Medulla oblongata (tissue), 1 donor: ENCODE measurements around the gene TOMT.

Source experiments
- DNase-seq: peaks from one replicate; pipeline ENCODE4 v3.0.0-alpha.2; 2015; ENCODE audit errors: extremely low spot score

TOMT gene, protein sequence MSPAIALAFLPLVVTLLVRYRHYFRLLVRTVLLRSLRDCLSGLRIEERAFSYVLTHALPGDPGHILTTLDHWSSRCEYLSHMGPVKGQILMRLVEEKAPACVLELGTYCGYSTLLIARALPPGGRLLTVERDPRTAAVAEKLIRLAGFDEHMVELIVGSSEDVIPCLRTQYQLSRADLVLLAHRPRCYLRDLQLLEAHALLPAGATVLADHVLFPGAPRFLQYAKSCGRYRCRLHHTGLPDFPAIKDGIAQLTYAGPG

DNA sequence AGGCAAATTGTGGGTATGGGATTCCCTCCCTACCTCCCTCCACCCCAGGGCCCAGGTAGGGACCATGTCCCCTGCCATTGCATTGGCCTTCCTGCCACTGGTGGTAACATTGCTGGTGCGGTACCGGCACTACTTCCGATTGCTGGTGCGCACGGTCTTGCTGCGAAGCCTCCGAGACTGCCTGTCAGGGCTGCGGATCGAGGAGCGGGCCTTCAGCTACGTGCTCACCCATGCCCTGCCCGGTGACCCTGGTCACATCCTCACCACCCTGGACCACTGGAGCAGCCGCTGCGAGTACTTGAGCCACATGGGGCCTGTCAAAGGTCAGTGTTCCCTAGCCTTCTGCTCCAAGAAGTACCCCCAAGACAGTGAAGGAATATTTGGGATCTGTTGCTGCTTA lies at the start of gene TOMT:
TSS of gene TOMT (plus strand) at position 37 of the 400 bp plus-strand sequence. CDS start at position 65, 28 bp downstream.
- DNase-seq, result no peak

- DNase-seq, result no peak
Measured at GRCh38 chr11:72058416-72059034, 47.2 kb upstream of the TOMT start.

GRCh38 chr11:72061739-72062396 lies 43.9 kb upstream of the TOMT start:
- DNase-seq, result no peak

DNA sequence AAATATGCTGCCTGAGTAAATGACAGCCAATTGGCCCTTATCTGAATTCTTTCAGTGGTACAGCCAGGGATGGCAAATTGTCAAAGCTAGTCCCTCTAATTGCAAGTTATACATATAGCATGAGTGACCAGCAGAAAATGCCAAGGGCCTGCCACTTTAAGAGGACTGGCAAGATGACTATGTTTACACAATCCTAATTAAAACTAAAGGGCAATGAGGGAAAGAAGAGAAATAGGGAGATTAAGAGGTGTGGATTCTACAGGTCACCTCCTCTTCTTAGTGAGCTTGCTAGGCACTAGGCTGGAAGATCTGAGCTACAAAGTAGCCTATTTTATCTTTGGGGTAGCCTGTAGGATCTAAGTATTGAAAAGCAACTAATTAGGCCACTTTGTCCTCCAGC lies 38.9 kb upstream of the TOMT start:
- no peak for DNase-seq

- no peak for DNase-seq
Measured at GRCh38 chr11:72067266-72067665, 38.5 kb upstream of the TOMT start.

DNA sequence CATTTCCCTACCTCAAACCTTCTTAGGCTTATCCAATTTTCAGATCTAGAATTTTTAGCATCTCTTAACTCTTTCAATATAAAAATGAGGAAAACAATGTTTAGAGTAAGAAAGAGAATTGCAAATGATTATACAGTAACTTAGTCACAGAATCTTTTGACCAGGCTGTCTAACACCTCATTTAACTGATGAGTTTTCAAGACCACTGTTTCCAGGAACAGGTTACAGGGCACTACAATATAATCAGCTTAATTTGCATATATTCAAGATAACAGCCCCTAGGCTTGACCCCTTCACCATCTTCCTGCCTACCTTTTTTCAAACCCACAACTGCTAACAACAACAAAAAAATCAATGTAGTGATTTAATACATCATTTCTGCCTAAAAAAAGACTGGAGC lies 38.0 kb upstream of the TOMT start:
- DNase-seq, result no peak

- no peak for DNase-seq
Measured at GRCh38 chr11:72069200-72069599, 36.5 kb upstream of the TOMT start.

GRCh38 chr11:72069787-72070251 lies 35.9 kb upstream of the TOMT start:
- DNase-seq, result peak; percentile 80

DNA sequence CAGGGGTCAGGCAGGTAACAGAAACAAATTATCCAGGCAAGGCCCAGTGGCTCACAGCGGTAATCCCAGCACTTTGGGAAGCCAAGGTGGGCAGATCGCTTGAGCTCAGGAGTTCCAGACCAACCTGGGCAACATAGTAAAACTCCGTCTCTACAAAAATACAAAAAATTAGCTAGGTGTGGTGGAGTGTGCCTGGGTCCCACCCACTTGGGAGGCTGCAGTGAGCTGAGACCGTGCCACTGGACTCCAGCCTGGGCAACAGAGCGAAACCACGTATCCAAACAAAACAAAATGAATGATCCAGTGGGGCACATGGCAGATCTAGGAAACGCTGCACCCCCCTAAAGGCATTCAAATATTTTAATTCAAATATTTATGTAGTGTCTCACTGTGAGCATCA lies 35.2 kb upstream of the TOMT start:
- DNase-seq, result no peak

DNA sequence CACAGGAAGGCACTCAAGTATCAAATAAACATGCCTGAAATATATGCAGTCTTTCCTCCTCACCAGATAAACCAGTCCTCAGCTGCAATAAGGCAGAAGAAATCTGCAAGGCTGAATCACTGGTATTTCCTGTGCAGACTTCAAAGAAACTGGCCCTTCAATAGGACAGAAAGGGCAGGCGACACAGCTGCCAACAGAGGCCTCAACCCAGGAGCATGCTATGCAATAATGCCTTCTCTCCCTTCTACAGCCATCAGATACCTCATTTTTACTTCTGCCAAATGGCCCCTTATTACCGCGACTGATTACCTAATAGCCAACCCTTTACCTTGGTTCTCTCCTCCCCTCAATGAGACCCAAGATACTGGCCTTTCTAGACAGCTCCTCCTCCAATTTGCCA lies 33.4 kb upstream of the TOMT start:
- DNase-seq, result no peak

DNA sequence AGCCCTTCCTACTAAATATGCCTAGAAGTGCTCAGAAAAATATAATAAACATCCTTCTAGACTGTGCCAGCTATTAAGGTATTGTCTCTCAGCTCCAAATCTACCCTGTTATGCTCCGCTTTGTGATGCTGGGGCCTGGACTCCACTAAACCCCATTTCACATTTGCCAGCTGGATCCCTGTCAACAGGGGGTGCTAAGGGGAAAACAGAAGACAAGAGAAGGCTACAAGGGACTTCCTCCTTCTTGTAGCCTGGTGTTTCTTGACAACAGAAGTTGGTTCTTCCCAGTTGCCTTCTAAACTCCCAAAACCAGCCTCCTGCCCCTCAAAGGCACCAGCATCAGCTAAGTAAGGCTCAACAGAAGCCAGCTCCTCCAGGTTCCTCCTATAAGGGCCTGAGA lies 30.6 kb upstream of the TOMT start:
- DNase-seq, result peak; percentile 63

- DNase-seq, result no peak
Measured at GRCh38 chr11:72075756-72076155, 30.0 kb upstream of the TOMT start.

GRCh38 chr11:72078477-72078876 lies 27.2 kb upstream of the TOMT start:
- no peak for DNase-seq

DNA sequence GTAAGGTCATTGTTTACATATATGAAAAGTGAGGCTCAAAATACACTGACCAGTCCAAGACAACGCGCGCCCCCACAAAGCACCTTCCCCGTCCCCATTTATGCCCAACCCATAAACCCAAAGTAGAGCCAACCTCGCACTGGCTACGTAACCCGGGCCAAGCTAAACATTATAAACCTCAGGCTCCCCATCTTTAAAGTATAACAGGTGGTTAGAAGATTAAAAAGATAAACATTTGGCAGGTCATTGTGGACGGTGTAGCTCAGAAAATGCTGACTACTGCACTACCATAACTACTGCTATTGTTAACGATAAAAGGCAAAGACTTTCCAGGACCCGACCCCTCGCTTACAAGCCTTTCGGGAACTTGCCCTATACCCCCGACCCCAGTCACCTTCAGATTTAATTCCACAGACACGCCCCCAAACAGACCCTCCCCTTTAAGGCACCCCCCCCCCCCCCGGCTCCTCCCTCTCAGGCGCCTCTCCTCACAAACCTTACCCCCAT lies 25.9 kb upstream of the TOMT start:
- no peak for DNase-seq

DNA sequence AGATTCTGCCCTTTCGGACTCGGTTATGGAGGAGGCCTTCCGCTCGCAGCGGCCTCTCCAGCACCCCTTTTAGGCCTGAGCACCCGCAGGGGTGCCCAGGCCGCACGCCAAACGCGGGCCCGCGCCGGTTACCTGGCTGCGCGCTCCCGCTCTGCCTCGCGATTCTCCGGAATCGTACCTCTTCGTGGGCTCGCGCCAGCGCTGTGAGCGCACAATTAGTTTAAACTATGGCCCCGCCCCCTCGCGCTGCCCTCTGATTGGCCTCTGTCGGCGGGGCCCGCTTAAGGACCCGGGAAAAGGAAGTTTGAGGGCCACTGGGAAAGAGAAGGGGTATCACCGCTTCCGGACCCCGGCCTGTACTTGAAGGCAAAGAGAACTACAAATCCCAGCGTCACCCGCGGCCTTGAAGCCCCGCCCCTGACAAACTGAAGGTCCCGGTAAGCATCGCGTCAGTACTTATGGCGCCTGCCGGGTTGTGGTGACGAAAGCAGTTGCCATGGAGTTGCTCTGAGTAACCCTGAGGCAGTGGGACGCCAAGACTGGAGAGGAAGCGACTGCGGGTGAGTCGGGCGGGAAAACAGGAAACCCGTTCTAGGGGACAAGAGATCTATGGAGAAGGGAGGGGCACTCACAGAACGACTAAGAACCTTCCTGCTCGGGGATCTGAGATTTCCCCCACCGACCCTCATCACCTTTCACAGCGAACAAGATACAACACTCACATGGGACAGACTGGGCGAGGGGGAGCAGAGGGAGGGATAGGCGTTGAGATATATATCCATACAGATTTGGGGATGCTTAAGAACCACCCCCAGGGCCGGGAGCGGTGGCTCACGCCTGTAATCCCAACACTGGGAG lies 25.2 kb upstream of the TOMT start, which contains the start of the genes LRRC51 and NUMA1:
TSS of gene LRRC51 (plus strand) at position 525 of the 858 bp plus-strand sequence. CDS start 8,234 bp downstream, outside the sequence.
TSS of gene NUMA1 (minus strand) at position 217 of the 858 bp plus-strand sequence. CDS start 44,599 bp downstream, outside the sequence.
- peak; percentile 100 for DNase-seq

GRCh38 chr11:72081184-72081644 lies 24.5 kb upstream of the TOMT start:
- DNase-seq, result no peak

DNA sequence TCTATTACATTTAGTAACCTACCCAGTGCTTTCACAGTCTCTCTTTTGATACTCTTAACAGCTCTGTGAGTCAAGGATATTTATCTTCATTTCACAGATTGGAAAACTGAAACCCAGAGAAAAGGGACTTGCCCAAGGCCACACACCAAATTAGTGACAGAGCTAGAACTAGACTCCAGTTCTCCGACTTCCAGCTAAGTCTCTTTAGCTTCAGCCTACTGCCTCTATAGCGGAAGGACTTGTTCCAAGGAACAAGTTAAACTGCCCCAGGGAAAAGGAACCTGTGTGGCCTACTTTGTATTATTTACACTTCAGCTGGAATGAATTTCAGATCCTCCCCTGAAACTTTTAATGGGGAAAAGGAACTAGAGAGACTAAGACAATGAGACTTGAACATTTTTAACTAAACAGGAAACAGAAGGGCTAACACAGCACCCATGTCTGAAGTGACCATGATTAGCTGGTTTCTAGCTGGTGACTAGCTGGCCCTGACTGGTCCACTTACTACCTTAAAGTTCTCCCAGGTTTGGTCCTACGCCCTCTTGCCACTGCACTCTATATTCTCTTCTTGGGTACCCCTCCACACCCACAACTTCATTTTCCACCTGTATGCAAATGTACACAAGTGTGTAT lies 23.8 kb upstream of the TOMT start:
- no peak for DNase-seq

- no peak for DNase-seq
Measured at GRCh38 chr11:72083414-72083813, 22.3 kb upstream of the TOMT start.

DNA sequence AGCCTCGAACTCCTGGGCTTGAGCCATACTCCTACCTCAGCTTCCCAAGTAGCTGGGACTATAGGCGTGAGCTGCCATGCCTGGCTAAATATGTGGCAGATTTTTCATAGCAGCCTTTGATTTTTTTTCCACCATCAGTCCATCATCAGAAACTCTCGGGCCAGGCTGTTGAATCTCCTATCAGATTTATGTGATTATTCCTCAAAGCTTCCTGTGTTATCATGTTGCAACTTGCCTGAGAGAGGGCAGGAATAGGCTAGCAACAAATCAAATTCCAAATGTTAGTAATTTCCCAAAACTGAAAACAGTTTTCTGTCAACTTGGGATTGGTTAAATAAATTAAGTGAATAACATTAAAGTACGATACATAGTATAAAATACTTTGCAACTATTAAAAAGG lies 21.6 kb upstream of the TOMT start:
- no peak for DNase-seq

DNA sequence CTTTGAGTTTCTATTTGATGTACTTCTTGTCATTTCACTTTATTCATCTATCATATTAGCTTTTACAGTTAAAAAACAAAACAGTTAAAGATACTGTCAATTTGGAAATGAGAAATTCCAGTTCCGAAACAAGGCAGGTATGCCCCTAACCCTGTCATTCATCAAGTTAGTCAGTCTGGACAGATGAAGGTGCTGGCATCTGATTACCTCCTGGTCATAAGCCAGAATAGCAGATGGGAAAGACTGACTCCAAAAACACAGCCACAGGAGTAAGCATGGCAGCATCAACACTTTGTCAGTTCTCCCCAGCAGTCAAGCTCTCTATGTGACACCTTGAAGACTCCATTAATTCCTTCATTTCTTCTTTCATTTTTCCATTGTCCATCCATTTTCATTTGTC lies 20.8 kb upstream of the TOMT start:
- no peak for DNase-seq
